ENCODE data around the gene CRLF3. TPM values are rescaled to one million over a fixed set of nuclear protein-coding genes. Genes with fewer than 3 reads are reported as not detected.
"Not testable (repeated sequence)": the region's sequence is repeated elsewhere in the genome, so short reads cannot be mapped to it uniquely, and the experiment has no call there.

The CRLF3 gene
- total RNA-seq, 4 donors from 2014 or later, result 7.0 to 18.4 (median 11.4) TPM

DNA sequence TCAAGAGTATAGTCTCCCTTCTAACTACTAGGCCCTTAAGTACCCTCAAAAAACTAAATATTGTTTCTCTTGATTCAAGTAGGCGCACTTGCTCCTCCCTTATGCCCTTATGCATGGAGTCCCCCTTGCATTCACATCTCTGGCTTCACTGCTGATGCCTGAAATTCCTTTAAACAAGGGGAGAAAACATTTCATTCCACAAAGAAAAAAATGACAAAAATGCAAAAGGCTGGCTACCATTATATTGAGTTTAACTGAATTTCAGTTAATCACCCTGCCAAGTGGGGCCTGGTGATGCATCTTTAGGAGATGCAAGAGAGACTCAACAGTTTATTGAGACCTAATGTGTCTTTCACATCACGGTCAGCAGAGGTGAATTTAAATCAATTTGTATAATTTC, 35.6 kb downstream of the CRLF3 start:
- ATAC-seq, result no peak
- H3K27me3 ChIP-seq, result no peaks in the 10 kb centered on the region
- WGBS, 2 donors (ENCODE audit: low coverage in 1 of 2), result 96 to 100% methylated on average over 2 of the region's 2 CpGs

DNA sequence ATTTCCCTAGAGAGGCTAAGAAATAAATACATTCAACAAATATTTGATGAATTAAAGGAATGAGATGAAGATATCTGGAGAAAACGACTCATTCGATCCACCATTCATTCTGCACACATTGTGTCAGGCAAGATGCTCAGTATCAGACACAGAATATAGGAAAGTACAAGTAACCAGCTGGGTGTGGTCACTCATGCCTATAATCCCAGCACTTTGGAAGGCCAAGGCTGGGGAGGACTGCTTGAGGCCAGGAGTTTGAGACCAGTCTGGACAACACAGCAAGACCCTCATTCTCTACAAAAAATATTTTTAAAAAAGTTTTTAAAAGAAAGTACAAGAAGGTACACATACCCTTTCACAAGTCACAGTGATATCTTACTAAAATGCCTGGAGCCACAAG, 42.3 kb downstream of the CRLF3 start:
- TF ChIP-seq POLR2AphosphoS5 (IDR thresholded peaks at IDR 0.05) (no peak), POLR2A (IDR thresholded peaks at IDR 0.05) (no peak), EP300 (IDR thresholded peaks at IDR 0.05) (no peak)
- TF ChIP-seq, protein P1, sequence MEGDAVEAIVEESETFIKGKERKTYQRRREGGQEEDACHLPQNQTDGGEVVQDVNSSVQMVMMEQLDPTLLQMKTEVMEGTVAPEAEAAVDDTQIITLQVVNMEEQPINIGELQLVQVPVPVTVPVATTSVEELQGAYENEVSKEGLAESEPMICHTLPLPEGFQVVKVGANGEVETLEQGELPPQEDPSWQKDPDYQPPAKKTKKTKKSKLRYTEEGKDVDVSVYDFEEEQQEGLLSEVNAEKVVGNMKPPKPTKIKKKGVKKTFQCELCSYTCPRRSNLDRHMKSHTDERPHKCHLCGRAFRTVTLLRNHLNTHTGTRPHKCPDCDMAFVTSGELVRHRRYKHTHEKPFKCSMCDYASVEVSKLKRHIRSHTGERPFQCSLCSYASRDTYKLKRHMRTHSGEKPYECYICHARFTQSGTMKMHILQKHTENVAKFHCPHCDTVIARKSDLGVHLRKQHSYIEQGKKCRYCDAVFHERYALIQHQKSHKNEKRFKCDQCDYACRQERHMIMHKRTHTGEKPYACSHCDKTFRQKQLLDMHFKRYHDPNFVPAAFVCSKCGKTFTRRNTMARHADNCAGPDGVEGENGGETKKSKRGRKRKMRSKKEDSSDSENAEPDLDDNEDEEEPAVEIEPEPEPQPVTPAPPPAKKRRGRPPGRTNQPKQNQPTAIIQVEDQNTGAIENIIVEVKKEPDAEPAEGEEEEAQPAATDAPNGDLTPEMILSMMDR (IDR thresholded peaks at IDR 0.05), result no peak
- Histone ChIP-seq H3K27me3 (no peaks in the 10 kb centered on the region), H3K36me3 (peaks cover 0 to 77% of the 10 kb centered on the region in 2 donors), H3K4me3 (no peak overlapping the region), H3K9me3 (no peaks in the 10 kb centered on the region), H3K4me1 (peaks cover 0 to 12% (median 0%) of the 10 kb centered on the region in 3 donors), H3K27ac (no peak overlapping the region)
- 82 to 93% methylated on average over 2 of the region's 2 CpGs for WGBS, 2 donors (ENCODE audit: low coverage in 1 of 2)
- ATAC-seq, result no peak

More for the DNA sequence above, 35.6 kb downstream of the CRLF3 start:
- Histone ChIP-seq H3K4me1 (peaks cover 0 to 21% (median 0%) of the 10 kb centered on the region in 3 donors), H3K36me3 (peaks cover 0 to 92% of the 10 kb centered on the region in 2 donors), H3K27ac (peak overlapping the region in 2 of 4 donors; percentile 28 to 70), H3K4me3 (no peak overlapping the region), H3K9me3 (no peaks in the 10 kb centered on the region)
- TF ChIP-seq POLR2A (IDR thresholded peaks at IDR 0.05) (no peak), EP300 (IDR thresholded peaks at IDR 0.05) (no peak), POLR2AphosphoS5 (IDR thresholded peaks at IDR 0.05) (no peak)
- TF ChIP-seq, protein P1 (IDR thresholded peaks at IDR 0.05), result no peak

DNA sequence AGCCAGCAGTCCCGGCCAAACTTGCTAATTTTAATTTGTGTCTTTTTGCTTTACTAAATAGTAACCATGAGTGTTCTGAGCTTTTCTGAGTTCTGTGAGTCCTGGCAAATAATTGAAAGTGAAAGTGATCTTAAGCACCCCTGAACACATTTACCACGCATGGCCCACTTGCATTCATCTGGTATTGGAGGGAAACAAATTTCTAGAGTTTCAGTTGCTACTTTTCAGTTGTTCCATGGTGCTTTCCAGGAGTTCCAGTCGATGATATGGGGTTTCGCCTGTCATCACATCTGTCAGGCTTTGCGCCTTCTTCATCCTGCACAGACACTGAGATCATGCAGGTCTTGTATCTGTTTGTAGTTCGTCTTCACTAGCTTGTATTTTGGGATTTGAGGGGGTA, 44.1 kb downstream of the CRLF3 start:
- 88 to 90% methylated on average over 4 to 5 of the region's 6 CpGs for WGBS, 2 donors (ENCODE audit: low coverage in 1 of 2)
- Histone ChIP-seq H3K9me3 (no peaks in the 10 kb centered on the region), H3K27me3 (no peaks in the 10 kb centered on the region), H3K4me3 (no peak overlapping the region), H3K4me1 (no peaks in the 10 kb centered on the region), H3K27ac (no peak overlapping the region), H3K36me3 (peaks cover 0 to 66% of the 10 kb centered on the region in 2 donors)
- no peak for ATAC-seq
- no peak for TF ChIP-seq POLR2AphosphoS5 (IDR thresholded peaks at IDR 0.05)
- TF ChIP-seq EP300 (IDR thresholded peaks at IDR 0.05), result no peak
- TF ChIP-seq, protein P1 (IDR thresholded peaks at IDR 0.05), result no peak
- TF ChIP-seq POLR2A (IDR thresholded peaks at IDR 0.05), result no peak

DNA sequence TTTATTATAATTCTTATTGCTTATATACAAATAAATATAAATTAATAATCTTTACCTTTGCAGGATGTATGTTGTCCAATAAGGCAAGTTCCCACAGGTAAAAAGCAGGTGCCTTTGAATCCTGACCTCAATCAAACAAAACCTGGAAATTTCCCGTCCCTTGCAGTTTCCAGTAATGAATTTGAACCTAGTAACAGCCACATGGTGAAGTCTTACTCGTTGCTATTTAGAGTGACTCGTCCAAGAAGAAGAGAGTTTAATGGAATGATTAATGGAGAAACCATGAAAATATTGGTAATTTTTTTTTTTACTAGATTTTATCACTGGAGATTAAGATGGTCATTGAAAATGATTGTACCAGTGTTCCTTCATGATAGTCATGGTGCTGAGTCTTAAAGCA, 55.7 kb downstream of the CRLF3 start:
- whole genome bisulfite sequencing, 2 donors (ENCODE audit: low coverage in 1 of 2), result 0 to 61% methylated on average over 2 to 3 of the region's 3 CpGs
- H3K27me3 ChIP-seq, H3K4me1 ChIP-seq, H3K4me3 ChIP-seq, ATAC-seq, H3K27ac ChIP-seq, H3K9me3 ChIP-seq: not testable (repeated sequence)
- H3K36me3 ChIP-seq, result peaks cover 0 to 76% of the 10 kb centered on the region in 2 donors

DNA sequence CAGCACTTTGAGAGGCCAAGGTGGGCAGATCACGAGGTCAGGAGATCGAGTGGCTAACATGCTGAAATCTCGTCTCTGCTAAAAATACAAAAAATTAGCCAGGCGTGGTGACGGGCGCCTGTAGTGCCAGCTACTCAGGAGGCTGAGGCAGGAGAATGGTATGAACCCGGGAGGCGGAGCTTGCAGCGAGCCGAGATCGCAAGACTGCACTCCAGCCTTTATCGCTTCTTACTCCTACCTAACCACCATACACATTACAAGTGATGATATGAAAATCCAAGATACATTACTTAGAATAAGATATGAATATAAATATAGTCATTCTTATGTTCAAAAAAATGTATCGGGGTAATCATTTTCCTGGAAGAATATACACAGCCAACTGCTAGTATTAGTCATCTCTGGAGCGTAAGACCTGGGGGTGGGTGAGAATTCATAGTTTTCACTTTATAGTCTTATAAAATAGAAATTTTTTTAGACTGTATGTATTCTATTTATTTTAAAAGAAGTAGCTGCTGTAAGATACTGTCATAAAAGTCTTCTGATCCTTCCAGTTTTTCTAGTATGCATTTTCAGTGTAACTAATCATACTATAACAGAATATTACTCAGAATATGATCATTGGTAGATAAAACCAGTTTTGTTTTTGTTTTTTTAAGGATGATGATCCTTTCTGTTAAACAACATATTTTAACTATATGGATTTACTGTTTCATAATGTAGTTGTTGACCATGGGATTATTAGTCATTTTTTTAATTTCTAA, 56.7 kb downstream of the CRLF3 start:
- H3K4me3 ChIP-seq, ATAC-seq, H3K27me3 ChIP-seq, H3K27ac ChIP-seq, H3K4me1 ChIP-seq, H3K9me3 ChIP-seq: not testable (repeated sequence)
- WGBS, 2 donors (ENCODE audit: low coverage in 1 of 2), result 89 to 90% methylated on average over 9 to 14 of the region's 14 CpGs
- H3K36me3 ChIP-seq, result peaks cover 0 to 79% of the 10 kb centered on the region in 2 donors

DNA sequence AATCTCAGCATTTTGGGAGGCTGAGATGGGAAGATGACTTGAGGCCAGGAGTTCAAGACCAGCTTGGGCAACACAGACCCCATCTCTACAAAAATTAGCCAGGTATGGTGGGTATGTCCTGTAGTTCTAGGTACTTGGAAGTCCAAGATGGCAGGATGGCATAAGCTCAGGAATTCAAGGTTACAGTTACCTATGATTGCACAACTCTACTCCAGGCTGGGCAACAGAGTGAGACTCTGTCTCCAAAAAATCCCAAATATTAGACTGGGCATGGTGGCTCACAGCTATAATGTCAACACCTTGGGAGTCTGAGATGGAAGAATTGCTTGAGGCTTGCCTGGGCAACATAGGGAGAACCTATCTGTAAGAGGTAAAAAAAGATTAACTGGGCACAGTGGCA, 63.4 kb downstream of the CRLF3 start:
- Histone ChIP-seq H3K27me3 (no peaks in the 10 kb centered on the region), H3K4me1 (no peaks in the 10 kb centered on the region), H3K4me3 (no peak overlapping the region), H3K36me3 (peaks cover 0 to 88% of the 10 kb centered on the region in 2 donors), H3K27ac (no peak overlapping the region), H3K9me3 (no peaks in the 10 kb centered on the region)
- ATAC-seq, result no peak
- TF ChIP-seq POLR2A (IDR thresholded peaks at IDR 0.05), result no peak
- TF ChIP-seq, protein P1 (IDR thresholded peaks at IDR 0.05), result no peak
- no peak for TF ChIP-seq EP300 (IDR thresholded peaks at IDR 0.05)
- TF ChIP-seq POLR2AphosphoS5 (IDR thresholded peaks at IDR 0.05), result no peak

DNA sequence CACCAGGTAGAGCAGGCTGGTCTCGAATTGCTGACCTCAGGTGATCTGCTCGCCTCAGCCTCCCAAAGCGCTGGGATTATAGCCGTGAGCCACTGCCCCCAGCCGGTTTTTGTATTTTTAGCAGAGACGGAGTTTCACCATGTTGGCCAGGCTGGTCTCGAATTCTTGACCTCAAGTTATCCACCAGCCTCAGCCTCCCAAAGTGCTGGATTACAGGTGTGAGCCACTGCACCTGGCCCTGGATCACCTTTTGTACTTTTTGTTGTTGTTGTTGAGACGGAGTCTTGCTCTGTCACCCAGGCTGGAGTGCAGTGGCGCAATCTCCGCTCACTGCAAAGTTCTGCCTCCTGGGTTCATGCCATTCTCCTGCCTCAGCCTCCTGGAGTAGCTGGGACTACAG, 71.2 kb downstream of the CRLF3 start:
- peaks cover 0 to 91% of the 10 kb centered on the region in 2 donors for H3K36me3 ChIP-seq
- H3K4me3 ChIP-seq, H3K27me3 ChIP-seq, H3K4me1 ChIP-seq, H3K27ac ChIP-seq, H3K9me3 ChIP-seq, ATAC-seq: not testable (repeated sequence)
- WGBS, 2 donors (ENCODE audit: low coverage in 1 of 2), result 92% methylated on average over 9 of the region's 10 CpGs; no CpG with 5 or more reads in 1 of the 2 donors

DNA sequence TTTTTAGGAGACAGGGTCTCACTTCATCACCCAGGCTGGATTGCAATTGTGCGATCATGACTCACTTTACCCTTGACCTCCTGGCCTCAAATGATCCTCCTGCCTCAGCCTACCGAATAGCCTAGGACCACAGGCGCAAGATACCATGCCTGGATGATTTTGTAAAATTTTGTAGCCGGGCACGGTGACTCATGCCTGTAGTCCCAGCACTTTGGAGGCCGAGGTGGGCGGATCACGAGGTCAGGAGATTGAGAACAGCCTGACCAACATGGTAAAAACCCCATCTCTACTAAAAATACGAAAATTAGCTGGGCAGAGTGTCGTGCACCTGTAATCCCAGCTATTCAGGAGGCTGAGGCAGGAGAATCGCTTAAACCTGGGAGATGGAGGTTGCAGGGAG, 73.5 kb downstream of the CRLF3 start:
- not testable (repeated sequence) for H3K9me3 ChIP-seq, H3K27ac ChIP-seq, H3K4me3 ChIP-seq, H3K4me1 ChIP-seq, ATAC-seq, H3K27me3 ChIP-seq
- WGBS, 2 donors (ENCODE audit: low coverage in 1 of 2), result 86 to 100% methylated on average over 4 to 5 of the region's 11 CpGs
- peaks cover 0 to 86% of the 10 kb centered on the region in 2 donors for H3K36me3 ChIP-seq

DNA sequence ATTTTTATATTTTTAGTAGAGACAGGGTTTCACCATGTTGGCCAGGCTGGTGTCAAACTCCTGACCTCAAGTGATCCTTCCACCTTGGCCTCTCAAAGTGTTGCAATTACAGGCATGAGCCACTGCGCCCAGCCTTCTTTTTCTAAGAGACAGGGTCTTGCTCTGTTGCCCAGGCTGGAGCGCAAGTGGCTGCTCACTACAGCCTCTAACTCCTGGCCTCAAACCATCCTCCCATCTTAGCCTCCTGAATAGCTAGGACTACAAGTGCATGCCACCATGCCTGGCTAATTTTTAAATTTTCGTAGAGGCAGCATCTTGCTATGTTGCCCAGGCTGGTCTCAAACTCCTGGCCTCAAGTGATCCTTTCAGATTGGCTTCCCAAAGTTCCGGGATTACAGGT, 76.9 kb downstream of the CRLF3 start:
- ATAC-seq, H3K9me3 ChIP-seq, H3K4me1 ChIP-seq, H3K27me3 ChIP-seq, H3K4me3 ChIP-seq, H3K27ac ChIP-seq: not testable (repeated sequence)
- 96 to 100% methylated on average over 1 to 3 of the region's 4 CpGs for WGBS, 2 donors (ENCODE audit: low coverage in 1 of 2)
- peaks cover 0 to 73% of the 10 kb centered on the region in 2 donors for H3K36me3 ChIP-seq

Data from gastroesophageal sphincter (tissue), 4 donors.